ENCODE measurements around the gene VSTM2B. TPM values are rescaled to one million over a fixed set of nuclear protein-coding genes. Genes with fewer than 3 reads are reported as not detected.

The VSTM2B gene
- total RNA-seq, 1 experiment from 2014 or later = 0.31 TPM

GRCh38 chr19:29502581-29502850 is 23.3 kb upstream of the VSTM2B start:
- H3T11ph ChIP-seq (ENCODE audit: low read length) = no peak overlapping the region
- no peak overlapping the region for H4K91ac ChIP-seq (ENCODE audit: insufficient read length, low read depth, low read length)
- no peak overlapping the region for H3K56ac ChIP-seq (ENCODE audit: insufficient read length, low read depth, low read length)
- no peak for DNase-seq
- H3K79me2 ChIP-seq (ENCODE audit: insufficient read depth, low read length) = no peaks in the 10 kb centered on the region
- no peak overlapping the region for H3K4ac ChIP-seq (ENCODE audit: low read depth, low read length)
- no peak overlapping the region for H2BK20ac ChIP-seq (ENCODE audit: low read depth, low read length, poor library complexity, severe bottlenecking)
- Mint-ChIP-seq H3K4me1 (peaks cover 15 to 17% of the 10 kb centered on the region in 2 experiments), H3K27ac (no peak overlapping the region), H3K4me3 (no peak overlapping the region; a peak in 1 of 5 replicates), H3K9me3 (no peaks in the 10 kb centered on the region), H3K36me3 (ENCODE audit: insufficient read depth in 1 of 3, low read depth in 3 of 3) (no peaks in the 10 kb centered on the region; a peak in 1 of 7 replicates), H3K27me3 (ENCODE audit: low read depth) (peaks cover 3% of the 10 kb centered on the region)
- no peak overlapping the region for H3K27ac ChIP-seq (ENCODE audit: insufficient read length, low read depth, low read length)
- no peak overlapping the region for H3K14ac ChIP-seq (ENCODE audit: insufficient read depth, low read length)
- TF ChIP-seq, protein P1, sequence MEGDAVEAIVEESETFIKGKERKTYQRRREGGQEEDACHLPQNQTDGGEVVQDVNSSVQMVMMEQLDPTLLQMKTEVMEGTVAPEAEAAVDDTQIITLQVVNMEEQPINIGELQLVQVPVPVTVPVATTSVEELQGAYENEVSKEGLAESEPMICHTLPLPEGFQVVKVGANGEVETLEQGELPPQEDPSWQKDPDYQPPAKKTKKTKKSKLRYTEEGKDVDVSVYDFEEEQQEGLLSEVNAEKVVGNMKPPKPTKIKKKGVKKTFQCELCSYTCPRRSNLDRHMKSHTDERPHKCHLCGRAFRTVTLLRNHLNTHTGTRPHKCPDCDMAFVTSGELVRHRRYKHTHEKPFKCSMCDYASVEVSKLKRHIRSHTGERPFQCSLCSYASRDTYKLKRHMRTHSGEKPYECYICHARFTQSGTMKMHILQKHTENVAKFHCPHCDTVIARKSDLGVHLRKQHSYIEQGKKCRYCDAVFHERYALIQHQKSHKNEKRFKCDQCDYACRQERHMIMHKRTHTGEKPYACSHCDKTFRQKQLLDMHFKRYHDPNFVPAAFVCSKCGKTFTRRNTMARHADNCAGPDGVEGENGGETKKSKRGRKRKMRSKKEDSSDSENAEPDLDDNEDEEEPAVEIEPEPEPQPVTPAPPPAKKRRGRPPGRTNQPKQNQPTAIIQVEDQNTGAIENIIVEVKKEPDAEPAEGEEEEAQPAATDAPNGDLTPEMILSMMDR (conservative IDR thresholded peaks at IDR 0.05) = no peak
- H3K9me3 ChIP-seq (ENCODE audit: control insufficient read depth, low read depth, low read length) = no peaks in the 10 kb centered on the region
- WGBS (ENCODE audit: extremely low coverage, insufficient read length, low lambda C conversion rate) = no CpG with 5 or more reads among the region's 3 CpGs
- H2AFZ ChIP-seq (ENCODE audit: low read length) = no peak overlapping the region
- no peak overlapping the region for H2BK5ac ChIP-seq (ENCODE audit: insufficient read length, low read length)
- H3K23me2 ChIP-seq (ENCODE audit: insufficient read length, low read depth, low read length, poor library complexity, severe bottlenecking) = no peaks in the 10 kb centered on the region
- H4K5ac ChIP-seq (ENCODE audit: insufficient read length, low read depth, low read length) = no peak overlapping the region
- no peak overlapping the region for H2BK15ac ChIP-seq (ENCODE audit: low read depth, low read length)
- no peaks in the 10 kb centered on the region for H3K79me1 ChIP-seq (ENCODE audit: insufficient read depth, low read depth, low read length, poor library complexity, severe bottlenecking)
- H4K8ac ChIP-seq (replicated peaks; ENCODE audit: insufficient read length, low read depth, low read length) = no peak overlapping the region
- no peak overlapping the region for H2AK5ac ChIP-seq (ENCODE audit: insufficient read length, low read length)
- no peak overlapping the region for H2BK12ac ChIP-seq (ENCODE audit: insufficient read length, low read depth, low read length)
- no peak overlapping the region for H3K23ac ChIP-seq (ENCODE audit: insufficient read length, low read depth, low read length)
- H3K9ac ChIP-seq (ENCODE audit: extremely low read depth, insufficient read length, low read length) = no peak overlapping the region
- H3K18ac ChIP-seq (ENCODE audit: insufficient read length, low read depth, low read length) = no peak overlapping the region
- H4K20me1 ChIP-seq (ENCODE audit: control insufficient read depth, insufficient read depth, insufficient read length) = no peaks in the 10 kb centered on the region
- H3K4me1 ChIP-seq (ENCODE audit: insufficient read depth, low read length) = peaks cover 5% of the 10 kb centered on the region; the same call in 1 of the 2 replicates
- no peak overlapping the region for H2BK120ac ChIP-seq (ENCODE audit: low read depth, low read length, poor library complexity, severe bottlenecking)
- H3K27me3 ChIP-seq (ENCODE audit: insufficient read depth, low read length) = no peaks in the 10 kb centered on the region
- H3K4me2 ChIP-seq (ENCODE audit: insufficient read depth, insufficient read length, low read length) = no peak overlapping the region
